Thoracic aorta (tissue), 2 donors: ENCODE measurements around the gene ZNF644. TPM values are rescaled to one million over a fixed set of nuclear protein-coding genes. Genes with fewer than 3 reads are reported as not detected.
"Not testable (repeated sequence)": the region's sequence is repeated elsewhere in the genome, so short reads cannot be mapped to it uniquely, and the experiment has no call there.

Source experiments
- ATAC-seq: fragments of 150-250 bp; one replicate; pipeline ENCODE4 v1.8.0; 2017; ENCODE audit warnings: low read depth; ENCODE audit not compliant: insufficient number of reproducible peaks, low FRiP score
- DNase-seq: peaks from one replicate; pipeline ENCODE4 v3.0.0-alpha.2; 2020; ENCODE audit warnings: low spot score
- H3K27ac ChIP-seq, 2 donors: fragments of 200-600 bp; sonication (generic); 1 replicate in 1 of 2; 2 replicates in 1 of 2; pipeline ENCODE4 v1.5.1; 2016; ENCODE audit warnings: mild to moderate bottlenecking in 2 of 2, moderate library complexity in 2 of 2
- H3K27me3 ChIP-seq: fragments of 200-600 bp; sonication (generic); replicated peaks from 2 replicates; pipeline ENCODE4 v1.6.0; 2016; ENCODE audit warnings: mild to moderate bottlenecking; ENCODE audit not compliant: insufficient read depth
- H3K36me3 ChIP-seq: fragments of 200-600 bp; sonication (generic); one replicate; pipeline ENCODE4 v1.5.1; 2016
- H3K4me1 ChIP-seq, 2 donors: fragments of 200-600 bp; sonication (generic); 1 replicate in 1 of 2; 2 replicates in 1 of 2; pipeline versions ENCODE4 v1.5.1 to v1.6.0; 2016; ENCODE audit warnings: low read depth in 2 of 2, mild to moderate bottlenecking in 1 of 2; ENCODE audit not compliant: control insufficient read depth in 1 of 2
- H3K4me3 ChIP-seq: fragments of 200-600 bp; sonication (generic); 2 replicates; pipeline ENCODE4 v1.5.1; 2016; ENCODE audit warnings: mild to moderate bottlenecking
- H3K9me3 ChIP-seq: fragments of 200-600 bp; sonication (generic); 2 replicates; pipeline ENCODE4 v1.5.1; 2016
- total RNA-seq, 2 donors: library from RNA; depleted of rRNA; stranded (reverse); fragments of >200 nt; gene quantifications; one replicate each; pipeline versions ENCODE4 v1.1.0 to v1.2.3, GENCODE V29; 2016
- TF ChIP-seq, protein P1 (sequence below): fragments of 200-600 bp; sonication (generic); IDR thresholded peaks from one replicate; pipeline ENCODE4 v1.5.1; 2019; ENCODE audit warnings: antibody characterized with exemption

Gene ZNF644
- 10 to 100 TPM; 39.0 to 48.7 TPM for total RNA-seq

DNA sequence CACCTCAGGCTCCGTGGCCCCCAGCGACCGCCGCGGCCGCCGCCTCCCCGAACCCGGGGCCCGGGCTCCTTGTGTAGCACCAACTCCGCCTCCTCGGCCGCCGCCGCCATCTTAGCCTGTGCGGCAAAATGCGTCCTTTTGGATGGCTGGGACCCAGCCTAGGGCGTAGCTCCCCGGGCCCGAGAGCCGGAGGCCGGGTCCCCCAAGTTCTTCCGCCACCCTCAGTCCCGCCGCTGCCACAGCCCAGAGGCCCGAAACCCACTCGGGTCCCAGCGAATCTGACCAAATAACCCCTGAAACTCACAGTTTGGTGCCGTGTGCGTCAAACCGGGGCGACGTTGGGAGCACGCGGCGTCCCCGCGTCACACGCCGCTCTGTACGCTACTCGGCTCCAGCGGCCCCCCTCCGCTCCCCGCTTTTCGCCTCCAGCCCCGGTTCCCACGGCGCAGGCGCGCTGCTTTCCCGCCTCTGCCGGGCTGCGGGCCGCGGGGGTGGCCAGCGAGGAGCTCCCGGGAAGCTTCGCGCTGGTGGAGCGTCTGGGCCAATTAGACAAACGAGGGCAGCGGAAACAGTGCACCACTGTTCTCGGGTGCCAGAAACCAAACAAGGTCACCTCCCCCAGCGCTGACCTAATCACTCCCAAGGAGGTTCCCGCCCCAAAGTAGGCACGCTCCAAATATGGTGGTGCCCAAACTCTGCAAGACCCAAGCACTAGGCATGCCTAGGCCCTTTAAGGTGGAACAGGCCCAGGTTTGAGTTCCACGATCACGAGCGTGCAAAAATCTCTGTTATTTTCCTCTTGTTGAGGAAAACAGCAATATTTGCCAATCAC, at the start of gene ZNF644:
Gene ZNF644, minus strand, starts transcription at position 350 of the 832 bp plus-strand sequence. CDS start 39,682 bp downstream, outside the sequence.
- TF ChIP-seq, protein P1, sequence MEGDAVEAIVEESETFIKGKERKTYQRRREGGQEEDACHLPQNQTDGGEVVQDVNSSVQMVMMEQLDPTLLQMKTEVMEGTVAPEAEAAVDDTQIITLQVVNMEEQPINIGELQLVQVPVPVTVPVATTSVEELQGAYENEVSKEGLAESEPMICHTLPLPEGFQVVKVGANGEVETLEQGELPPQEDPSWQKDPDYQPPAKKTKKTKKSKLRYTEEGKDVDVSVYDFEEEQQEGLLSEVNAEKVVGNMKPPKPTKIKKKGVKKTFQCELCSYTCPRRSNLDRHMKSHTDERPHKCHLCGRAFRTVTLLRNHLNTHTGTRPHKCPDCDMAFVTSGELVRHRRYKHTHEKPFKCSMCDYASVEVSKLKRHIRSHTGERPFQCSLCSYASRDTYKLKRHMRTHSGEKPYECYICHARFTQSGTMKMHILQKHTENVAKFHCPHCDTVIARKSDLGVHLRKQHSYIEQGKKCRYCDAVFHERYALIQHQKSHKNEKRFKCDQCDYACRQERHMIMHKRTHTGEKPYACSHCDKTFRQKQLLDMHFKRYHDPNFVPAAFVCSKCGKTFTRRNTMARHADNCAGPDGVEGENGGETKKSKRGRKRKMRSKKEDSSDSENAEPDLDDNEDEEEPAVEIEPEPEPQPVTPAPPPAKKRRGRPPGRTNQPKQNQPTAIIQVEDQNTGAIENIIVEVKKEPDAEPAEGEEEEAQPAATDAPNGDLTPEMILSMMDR: no peak
- Histone ChIP-seq H3K9me3 (no peaks in the 10 kb centered on the region), H3K4me3 (peak within 1 kb of the TSS; percentile 94), H3K4me1 (peaks cover 32 to 45% of the 10 kb centered on the region in 2 donors), H3K27me3 (no peaks in the 10 kb centered on the region), H3K27ac (peak within 1 kb of the TSS; percentile 99 to 100), H3K36me3 (no peaks in the 10 kb centered on the region)
- peak; percentile 94 for ATAC-seq
- peak; percentile 82 for DNase-seq

DNA sequence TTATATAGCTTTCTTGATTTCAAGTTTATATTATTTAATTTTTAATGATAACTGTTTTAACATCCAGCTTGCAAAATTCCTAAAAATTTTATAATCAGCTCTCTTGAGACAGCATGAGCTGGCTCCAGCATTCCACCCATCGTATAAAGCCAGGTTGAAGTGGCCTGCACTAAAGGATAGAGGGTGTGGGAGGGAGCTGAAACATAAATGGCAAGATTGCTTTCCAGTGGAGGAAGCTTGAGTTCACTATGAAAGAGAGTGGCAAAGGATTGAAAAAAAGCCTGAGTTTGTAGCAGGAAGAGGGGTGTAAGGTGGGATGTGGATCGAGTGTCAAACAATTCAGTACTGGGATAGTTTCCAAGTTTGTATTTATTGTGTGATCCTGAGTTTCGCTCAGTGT, 48.5 kb upstream of the ZNF644 start:
- TF ChIP-seq, protein P1: no peak
- Histone ChIP-seq H3K36me3 (no peaks in the 10 kb centered on the region), H3K9me3 (no peaks in the 10 kb centered on the region), H3K4me1 (no peaks in the 10 kb centered on the region), H3K4me3 (no peak overlapping the region), H3K27ac (no peak overlapping the region), H3K27me3 (no peaks in the 10 kb centered on the region)
- DNase-seq (no peak), ATAC-seq (no peak)

DNA sequence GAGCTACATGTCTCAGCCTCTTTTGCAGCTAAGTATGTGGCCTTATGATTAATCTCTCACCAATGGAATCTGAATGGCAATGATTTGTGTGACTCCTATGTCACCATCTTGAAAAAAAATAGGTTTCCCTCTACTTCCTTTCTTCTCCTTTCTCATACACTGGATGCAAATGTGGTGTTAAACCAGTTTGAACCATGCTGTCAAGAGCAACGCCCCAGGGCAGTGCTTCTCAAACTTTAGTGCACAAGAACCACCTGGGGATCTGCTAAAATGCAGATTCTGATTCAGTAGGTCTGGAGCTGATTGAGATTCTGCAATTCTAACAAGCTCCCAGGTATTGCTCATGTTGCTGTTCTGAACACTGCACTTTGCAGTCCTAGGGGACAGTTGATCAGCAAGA, 44.7 kb upstream of the ZNF644 start:
- no peak overlapping the region for H3K27ac ChIP-seq
- H3K36me3 ChIP-seq: no peaks in the 10 kb centered on the region
- TF ChIP-seq, protein P1: no peak
- DNase-seq (no peak), ATAC-seq (no peak)
- H3K4me1 ChIP-seq: no peaks in the 10 kb centered on the region
- no peaks in the 10 kb centered on the region for H3K27me3 ChIP-seq
- no peak overlapping the region for H3K4me3 ChIP-seq
- H3K9me3 ChIP-seq: no peaks in the 10 kb centered on the region

DNA sequence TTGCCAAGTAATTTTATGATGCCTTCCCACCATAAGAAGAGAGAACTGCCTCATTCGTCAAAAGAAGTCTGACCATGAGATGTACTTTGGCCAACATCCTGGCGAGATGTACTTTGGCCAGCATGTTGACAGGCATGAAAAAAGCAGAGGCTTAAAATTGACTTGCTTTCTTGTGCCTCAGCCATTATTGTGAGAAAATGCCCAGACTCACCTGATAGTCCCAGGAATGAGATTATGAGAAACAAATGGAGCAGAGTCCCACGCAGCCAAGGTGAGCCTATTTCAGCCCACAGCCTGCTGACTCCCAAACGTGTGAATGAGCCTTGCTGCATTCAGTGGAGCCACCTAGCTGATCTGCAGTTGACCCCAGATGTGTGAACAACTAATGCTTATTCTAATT, 43.5 kb upstream of the ZNF644 start:
- ATAC-seq: no peak
- no peak for DNase-seq
- H3K27ac ChIP-seq: no peak overlapping the region

DNA sequence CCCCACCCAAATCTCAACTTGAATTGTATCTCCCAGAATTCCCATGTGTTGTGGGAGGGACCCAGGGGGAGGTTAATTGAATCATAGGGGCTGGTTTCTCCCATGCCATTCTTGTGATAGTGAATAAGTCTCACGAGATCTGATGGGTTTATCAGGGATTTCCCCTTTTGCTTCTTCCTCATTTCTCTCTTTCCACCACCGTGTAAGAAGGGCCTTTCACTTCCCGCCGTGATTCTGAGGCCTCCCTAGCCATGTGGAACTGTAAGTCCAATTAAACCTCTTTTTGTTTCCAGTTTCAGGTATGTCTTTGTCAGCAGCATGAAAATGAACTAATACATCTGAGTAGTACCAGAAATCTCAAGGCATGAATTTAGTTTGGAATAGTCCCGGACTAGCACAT, 41.6 kb upstream of the ZNF644 start:
- not testable (repeated sequence) for H3K9me3 ChIP-seq, H3K4me1 ChIP-seq, H3K36me3 ChIP-seq, H3K4me3 ChIP-seq, H3K27ac ChIP-seq, H3K27me3 ChIP-seq, ATAC-seq, DNase-seq

More for the DNA sequence above, 43.5 kb upstream of the ZNF644 start:
- Histone ChIP-seq H3K4me3 (no peak overlapping the region), H3K4me1 (no peaks in the 10 kb centered on the region), H3K36me3 (no peaks in the 10 kb centered on the region), H3K9me3 (no peaks in the 10 kb centered on the region), H3K27me3 (no peaks in the 10 kb centered on the region)
- TF ChIP-seq, protein P1: no peak
